Peyer's patch (tissue), 4 donors: ENCODE data around the gene GPLD1.

ENCODE experiments used
- POLR2A ChIP-seq, 2 donors: fragments of 450-650 bp; IDR thresholded peaks; one replicate each; pipeline ENCODE4 v1.5.1; 2017; ENCODE audit warnings: antibody characterized with exemption in 2 of 2, mild to moderate bottlenecking in 2 of 2, moderate library complexity in 2 of 2
- TF ChIP-seq, protein P1 (sequence below), 6 experiments: fragments of 450-650 bp in 4 of 6; fragments of 200-600 bp in 2 of 6; sonication (generic) in 1 of 6; IDR thresholded peaks; one replicate each; pipeline ENCODE4 v1.5.1; 2017 to 2019; ENCODE audit warnings: antibody characterized with exemption in 6 of 6, mild to moderate bottlenecking in 3 of 6, moderate library complexity in 1 of 6

DNA sequence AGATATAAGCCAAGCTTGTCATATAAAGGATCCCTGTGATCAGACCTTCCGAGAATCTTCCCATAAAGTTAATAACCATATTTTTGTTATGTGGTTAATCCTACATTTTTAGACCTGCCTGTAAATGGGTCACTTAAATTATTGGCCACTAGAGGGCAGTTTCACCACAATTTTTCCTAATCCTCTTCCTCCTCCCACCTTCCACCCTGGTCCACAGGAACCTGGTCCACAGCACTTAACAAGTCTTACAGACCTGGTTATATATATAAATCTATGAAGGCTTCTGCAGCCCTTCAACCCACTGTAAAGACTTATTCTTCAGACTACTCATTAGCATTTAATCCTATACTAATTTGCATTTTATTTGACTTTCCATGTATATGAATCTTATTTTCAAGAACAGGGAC, 58.3 kb downstream of the GPLD1 start:
- TF ChIP-seq POLR2A (IDR thresholded peaks at IDR 0.05): no peak
- TF ChIP-seq, protein P1, sequence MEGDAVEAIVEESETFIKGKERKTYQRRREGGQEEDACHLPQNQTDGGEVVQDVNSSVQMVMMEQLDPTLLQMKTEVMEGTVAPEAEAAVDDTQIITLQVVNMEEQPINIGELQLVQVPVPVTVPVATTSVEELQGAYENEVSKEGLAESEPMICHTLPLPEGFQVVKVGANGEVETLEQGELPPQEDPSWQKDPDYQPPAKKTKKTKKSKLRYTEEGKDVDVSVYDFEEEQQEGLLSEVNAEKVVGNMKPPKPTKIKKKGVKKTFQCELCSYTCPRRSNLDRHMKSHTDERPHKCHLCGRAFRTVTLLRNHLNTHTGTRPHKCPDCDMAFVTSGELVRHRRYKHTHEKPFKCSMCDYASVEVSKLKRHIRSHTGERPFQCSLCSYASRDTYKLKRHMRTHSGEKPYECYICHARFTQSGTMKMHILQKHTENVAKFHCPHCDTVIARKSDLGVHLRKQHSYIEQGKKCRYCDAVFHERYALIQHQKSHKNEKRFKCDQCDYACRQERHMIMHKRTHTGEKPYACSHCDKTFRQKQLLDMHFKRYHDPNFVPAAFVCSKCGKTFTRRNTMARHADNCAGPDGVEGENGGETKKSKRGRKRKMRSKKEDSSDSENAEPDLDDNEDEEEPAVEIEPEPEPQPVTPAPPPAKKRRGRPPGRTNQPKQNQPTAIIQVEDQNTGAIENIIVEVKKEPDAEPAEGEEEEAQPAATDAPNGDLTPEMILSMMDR (IDR thresholded peaks at IDR 0.05): peak; percentile 29 to 73 (median 57)
